GM18858 (cell line): ENCODE measurements around the gene CA10.
A peak's percentile ranks its signal among the peaks of the same experiment; 100 is the strongest.

Experiments
- ATAC-seq: cut with Tn5 transposase; IDR thresholded peaks from one replicate; pipeline ENCODE4 v1.9.1; 2021; ENCODE audit not compliant: unreplicated experiment

The CA10 gene

DNA sequence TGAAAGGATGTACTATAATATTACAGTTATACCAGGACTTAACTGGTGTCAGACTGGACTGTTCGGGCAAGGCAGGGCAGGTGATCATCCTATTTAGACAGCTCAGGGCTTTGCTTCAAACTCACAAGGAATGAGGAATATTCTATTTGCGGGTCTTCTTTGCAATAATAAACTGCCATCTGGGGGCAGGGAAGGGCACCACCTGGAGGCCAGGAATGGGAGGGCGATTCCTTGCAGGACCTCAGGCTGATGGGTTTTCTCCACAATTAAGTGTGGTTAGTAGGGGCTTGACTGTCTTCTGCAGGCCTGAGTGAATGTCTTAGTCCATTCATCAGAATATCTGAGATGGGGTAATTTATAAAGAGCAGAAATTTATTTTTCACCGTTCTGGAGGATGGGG lies 424.1 kb downstream of the CA10 start:
- ATAC-seq, result no peak

DNA sequence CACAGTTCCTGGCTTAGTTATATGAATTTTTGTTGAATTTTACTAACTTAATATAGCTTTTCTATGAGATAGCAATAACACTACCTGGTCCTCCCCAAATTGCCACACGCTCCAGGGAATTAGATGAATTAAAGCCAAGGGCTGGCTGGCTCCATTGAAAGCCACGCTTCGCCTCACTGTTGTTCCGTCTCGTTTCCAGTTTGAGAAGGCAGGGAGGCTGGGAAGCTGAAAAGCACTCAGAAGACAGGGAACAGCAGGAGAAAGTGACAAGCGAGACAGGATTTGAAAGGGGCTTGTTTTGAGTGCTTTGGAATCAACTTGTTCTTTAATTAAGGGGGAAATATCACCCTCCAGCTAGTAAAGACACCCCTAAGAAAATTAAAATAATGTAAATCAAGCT lies 425.3 kb downstream of the CA10 start:
- no peak for ATAC-seq

GRCh38 chr17:51731941-51732722 lies 426.4 kb downstream of the CA10 start:
- no peak for ATAC-seq

DNA sequence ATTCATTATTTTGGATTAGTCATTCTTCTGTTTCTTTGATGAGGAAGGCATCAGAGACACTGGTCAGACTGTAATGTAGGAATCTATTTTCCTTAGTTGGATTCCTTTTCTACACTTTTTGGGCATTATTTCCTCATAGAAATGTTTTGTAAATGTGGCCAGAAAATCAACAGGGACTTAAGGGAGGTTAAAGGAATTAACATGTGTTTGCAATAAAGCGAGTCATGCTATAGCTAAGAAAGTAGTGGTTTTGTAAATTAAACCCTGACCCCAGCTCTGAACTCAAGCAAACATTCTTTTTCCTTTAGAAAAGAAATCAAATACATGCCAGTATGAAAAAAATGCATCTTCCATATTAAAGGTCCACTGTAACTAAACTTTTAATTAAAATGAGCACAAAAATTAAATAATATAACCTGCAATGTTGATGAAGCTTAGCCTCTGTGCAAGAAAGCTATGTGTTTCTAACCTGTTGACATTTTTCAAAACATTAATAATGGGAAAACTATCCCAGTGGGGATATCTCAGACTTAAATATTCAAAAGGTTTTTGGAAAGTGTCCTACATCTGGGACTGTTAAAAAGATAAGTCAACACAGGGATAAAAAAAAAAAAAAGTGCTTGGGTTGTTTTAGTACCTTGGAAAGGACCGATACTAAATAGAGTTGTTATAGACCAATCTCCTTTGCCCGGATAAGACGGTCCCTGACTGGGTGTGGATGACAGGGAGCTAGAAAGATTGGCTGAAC lies 428.0 kb downstream of the CA10 start:
- ATAC-seq, result no peak

GRCh38 chr17:51725185-51725584 lies 433.3 kb downstream of the CA10 start:
- ATAC-seq, result peak; percentile 76

- no peak for ATAC-seq
Observed at GRCh38 chr17:51724043-51724580, 434.4 kb downstream of the CA10 start.

DNA sequence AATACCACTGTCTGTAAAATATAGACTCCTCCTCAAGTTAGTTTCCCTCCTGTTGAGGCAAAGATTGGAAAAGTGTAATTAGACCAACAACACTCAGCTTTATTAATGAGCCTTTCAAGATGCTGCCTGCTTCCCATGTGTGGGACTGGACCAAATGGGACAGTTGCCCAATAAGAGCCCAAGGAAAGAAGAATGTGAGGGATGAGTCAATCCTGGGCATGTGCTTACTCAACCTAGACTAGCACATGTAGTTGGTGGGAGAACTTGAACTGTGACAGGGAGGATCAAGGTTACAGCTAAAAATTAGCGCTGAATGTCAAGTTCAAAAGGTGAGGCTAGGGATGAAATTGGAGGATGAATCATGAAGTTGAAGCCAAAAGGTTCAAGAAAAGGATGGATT lies 435.5 kb downstream of the CA10 start:
- no peak for ATAC-seq

- no peak for ATAC-seq
Observed at GRCh38 chr17:51721730-51722129, 436.8 kb downstream of the CA10 start.

DNA sequence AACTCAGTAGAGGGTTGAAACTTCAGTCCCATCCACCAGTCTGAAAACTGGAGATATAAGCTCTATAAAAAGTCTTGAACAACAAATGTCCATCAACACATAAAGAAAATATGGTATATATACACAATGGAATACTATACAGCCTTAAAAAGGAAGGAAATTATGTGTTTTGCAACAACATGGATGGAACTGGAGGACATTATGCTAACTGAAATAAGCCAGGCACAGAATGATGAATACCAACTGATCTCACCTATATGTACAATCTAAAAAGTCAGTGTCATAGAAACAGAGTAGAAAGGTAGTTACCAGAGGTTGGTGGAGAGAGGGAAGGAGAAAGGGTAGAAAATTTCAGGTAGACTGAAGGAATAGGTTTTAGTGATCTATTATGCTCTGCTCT lies 438.1 kb downstream of the CA10 start:
- no peak for ATAC-seq

DNA sequence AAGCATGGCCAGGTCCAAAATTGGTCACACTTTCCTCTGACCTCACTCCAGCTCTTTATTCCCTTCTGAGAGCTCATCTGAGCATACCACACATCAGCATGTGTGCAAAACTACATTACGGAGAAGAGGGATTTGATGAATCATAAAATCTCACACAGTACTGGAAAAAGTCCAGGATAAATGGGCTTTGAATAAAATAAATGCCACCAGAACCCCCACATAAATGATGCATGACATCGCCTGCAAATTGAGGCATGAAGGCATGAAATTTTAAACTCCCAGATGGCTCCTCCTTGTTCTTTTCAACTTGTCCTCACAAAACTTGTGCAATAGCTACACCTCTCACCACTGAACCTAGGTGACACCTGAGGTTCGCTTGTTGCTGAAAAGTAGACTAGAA lies 439.5 kb downstream of the CA10 start:
- ATAC-seq, result no peak

GRCh38 chr17:51711581-51711980 lies 446.9 kb downstream of the CA10 start:
- no peak for ATAC-seq

GRCh38 chr17:51710634-51710979 lies 447.9 kb downstream of the CA10 start:
- ATAC-seq, result no peak

DNA sequence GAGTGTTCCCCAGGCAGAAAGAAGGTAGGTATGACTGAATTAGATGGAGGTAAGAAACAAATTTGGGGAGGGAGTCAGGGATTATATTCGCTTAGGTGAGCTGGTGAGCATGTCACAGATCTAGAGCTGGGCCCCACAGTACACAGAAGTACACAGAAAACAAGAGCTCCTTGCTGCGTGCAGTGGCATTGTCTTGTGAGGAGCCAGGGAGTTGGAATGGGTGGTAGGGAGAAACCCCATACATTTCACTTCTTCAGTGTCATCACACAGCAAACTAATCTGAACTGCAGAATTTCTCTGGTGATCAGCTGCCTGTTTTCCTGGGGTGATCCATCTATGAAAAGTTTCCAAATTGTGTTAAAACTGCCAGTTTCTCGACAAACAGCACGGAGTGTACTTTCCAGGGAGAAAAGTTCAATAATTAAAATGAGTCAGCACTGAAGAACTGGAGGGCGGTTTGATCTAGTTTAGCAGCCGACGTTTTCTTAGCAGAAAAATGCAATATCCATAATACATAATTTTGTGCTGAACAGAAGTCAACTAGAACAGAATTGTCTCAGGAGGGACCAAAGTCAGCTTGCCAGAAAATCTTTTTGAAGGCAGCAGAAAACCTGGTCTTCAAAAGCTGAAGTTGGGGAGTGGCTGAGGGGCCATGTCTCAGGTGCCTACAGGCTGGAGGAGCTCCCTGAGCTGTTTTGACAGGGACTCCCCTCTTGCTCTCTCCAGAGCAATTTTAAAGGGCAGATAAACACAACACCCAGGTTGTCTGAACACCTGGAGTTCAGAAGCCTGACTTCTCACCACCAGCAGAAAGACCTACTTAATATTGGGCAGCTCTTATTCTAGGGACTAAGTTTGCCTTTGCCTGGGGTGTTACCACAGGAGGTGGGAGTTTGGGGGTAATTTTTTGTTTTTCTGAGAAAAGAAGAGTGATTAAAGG lies 448.6 kb downstream of the CA10 start:
- no peak for ATAC-seq

GRCh38 chr17:51707216-51707615 lies 451.3 kb downstream of the CA10 start:
- ATAC-seq, result no peak

DNA sequence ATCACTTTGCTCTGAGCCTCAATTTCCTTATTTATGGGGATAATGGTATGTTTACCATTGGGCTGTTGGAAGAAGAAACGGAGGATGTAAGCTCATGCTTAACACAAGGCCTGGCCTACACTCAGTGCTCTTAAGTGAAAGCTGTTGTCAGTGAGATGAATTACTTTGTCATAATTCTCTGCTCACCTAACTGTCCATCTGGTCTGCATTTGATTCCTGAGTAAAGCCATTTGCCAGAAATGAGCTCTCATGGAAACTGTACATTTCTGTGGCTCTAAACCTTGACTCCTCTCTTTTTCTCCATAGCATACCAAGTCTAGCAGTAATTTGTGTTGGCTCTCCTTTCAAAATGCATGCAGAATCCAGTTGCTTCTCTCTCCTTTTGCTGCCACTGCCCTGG lies 452.4 kb downstream of the CA10 start:
- ATAC-seq, result no peak

DNA sequence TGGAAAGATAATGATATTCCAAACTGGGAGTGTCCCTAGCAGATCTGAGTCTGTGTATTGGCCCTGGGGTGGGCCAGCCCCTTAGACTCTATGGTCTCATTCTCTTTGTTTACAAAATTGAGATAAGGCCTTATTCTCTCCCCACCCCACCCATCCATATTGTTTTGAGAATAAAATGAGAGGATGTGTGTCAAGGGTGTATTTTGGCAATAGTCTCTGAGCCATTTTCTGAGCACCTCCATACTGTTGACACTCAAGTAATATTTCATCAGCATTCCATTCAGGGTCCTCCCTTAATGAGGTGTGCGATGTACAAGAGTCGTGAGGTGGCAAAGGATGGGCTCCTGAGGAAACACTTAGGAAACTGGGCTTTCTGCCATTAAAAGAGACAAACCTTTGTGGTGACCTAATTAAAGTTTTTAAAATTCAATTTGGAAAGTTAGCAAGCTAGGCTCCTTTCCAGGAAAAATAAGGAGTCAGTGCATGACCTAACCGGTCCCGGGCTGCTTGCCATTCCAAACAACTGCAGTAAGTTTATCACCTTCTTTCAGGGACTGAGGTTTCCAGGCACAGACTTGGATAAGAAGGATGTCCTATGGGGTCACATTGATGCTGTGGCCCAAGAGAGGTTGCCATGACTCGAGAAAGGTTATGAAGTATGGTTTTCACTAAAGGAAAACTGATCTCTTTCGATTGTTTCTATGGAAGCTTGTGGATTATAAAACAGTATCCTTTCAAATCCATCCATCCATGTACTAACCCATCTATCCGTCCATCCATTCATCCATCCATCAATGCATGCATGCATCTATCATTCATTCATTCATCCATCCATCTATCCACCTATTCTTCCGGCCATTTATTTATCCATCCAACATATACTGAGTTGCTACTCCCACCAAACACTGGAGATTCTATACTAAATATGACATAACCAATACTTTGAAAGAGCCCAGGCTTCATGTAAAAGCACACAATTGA lies 454.9 kb downstream of the CA10 start:
- no peak for ATAC-seq

- no peak for ATAC-seq
Observed at GRCh38 chr17:51702963-51703360, 455.6 kb downstream of the CA10 start.

GRCh38 chr17:51701501-51701900 lies 457.0 kb downstream of the CA10 start:
- no peak for ATAC-seq

DNA sequence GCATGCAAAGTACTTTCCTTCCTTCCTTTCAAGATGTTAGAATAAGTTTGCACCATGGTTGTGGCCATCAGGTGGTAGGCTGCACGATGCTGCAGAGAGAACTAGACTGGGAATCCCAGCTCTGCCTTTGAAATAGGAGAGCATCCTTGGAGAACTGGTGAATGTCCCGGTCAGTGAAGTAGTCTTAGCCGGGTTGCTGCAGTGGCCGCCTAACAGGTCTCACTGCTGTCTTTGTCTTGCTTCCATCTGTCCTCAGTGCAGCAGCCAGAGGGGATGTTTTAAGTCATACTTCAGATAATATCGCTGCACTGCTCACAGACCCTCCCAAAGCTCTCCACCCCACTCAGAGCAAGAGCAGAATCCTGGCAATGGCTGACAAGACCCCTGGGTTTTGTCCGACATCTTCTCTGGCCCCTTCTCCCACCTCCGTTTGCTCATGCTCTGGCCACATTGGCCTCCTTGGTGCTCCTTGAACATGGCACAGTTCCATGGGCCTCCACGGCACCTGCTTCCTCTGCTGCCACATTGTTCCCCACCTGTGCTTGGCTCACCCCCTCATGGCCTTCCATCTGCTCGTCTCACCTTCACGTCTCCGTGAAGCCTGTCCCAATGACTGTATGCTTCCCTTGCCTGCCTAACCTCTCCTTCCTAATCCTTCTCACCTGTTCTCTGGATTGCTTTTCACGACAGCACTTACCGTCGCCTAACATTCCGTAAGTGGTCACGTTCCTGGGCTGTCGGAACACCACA lies 458.3 kb downstream of the CA10 start:
- no peak for ATAC-seq
